GM18909 (cell line): ENCODE measurements around the gene PLSCR4.
A peak's percentile ranks its signal among the peaks of the same experiment; 100 is the strongest.
"Not testable (repeated sequence)": the region's sequence is repeated elsewhere in the genome, so short reads cannot be mapped to it uniquely, and the experiment has no call there.

Experiments used
- ATAC-seq: cut with Tn5 transposase; IDR thresholded peaks from one replicate; pipeline ENCODE4 v1.9.1; 2021; ENCODE audit warnings: mild to moderate bottlenecking; ENCODE audit not compliant: unreplicated experiment, poor library complexity

PLSCR4 gene

DNA sequence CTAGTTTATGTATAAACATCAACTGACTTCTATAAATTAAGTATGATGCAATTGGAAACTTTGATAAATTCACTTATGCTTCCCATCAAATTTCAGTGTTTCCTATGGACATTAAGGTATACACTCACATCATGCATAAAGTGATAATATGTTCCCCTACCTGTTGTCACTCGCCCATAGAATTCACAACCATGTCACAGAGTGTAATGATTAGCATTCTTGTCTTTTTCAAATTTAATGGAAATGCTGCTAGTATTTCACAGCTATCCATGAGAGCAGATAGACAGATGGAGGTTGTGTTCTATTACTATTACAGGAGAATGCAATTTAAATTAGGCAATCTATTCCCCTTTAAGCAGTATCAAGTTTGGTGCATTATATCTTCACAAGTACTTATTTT lies 984 bp downstream of the PLSCR4 start:
- ATAC-seq = no peak

DNA sequence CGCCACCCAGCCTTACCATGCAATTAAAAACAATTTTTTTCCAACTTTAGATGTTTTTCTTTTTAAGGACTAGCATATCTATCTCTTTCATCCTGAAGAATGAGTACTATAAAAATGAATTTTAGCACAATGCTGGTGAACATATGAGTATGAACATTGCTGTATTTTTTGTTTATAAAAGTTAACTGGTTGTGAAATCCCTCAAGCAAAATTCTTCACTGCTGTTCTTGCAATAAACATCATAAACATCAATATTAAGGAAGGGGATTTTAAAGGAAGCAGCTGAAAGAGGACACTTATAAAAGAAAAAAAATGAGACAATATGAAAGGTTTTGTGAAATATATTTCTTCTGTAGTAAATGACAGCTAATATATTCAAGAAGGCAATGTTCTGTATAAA lies 3.0 kb downstream of the PLSCR4 start:
- ATAC-seq = no peak

DNA sequence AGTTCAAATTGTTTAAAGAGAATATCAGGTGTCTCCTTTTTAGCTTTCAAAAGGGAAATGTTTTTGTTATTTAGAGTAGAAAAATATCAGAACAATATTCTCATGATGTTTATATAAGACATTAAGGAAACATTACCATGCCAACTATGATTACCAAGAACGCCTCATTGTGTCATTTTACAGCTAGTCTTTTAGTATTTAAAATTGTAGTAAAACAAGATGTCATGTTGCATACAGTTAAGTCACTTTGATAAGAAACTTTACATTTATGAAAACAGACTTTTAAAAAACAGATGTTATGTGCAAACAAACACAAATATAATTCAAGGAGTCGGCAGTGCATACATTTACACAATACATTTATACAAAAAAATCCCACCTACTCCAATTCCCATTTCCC lies 4.4 kb downstream of the PLSCR4 start:
- no peak for ATAC-seq

DNA sequence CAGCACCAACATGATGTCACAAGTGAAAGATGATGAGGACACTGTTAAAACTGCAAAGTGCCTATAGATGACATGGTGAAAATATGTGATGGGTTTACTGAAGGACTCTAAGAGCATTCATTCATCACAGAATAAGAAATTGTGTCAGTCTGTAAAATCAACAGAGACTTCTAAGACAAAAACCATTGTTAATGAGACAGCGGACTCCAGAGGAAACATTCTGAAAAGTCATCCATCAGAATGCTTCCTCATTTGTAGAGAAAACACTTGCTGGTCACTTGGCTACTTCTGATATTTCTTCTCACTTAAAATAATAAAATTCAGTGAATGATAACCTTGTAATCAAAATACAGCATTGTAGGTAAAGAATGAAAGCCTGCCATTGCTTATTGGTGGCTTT lies 7.3 kb downstream of the PLSCR4 start:
- no peak for ATAC-seq

DNA sequence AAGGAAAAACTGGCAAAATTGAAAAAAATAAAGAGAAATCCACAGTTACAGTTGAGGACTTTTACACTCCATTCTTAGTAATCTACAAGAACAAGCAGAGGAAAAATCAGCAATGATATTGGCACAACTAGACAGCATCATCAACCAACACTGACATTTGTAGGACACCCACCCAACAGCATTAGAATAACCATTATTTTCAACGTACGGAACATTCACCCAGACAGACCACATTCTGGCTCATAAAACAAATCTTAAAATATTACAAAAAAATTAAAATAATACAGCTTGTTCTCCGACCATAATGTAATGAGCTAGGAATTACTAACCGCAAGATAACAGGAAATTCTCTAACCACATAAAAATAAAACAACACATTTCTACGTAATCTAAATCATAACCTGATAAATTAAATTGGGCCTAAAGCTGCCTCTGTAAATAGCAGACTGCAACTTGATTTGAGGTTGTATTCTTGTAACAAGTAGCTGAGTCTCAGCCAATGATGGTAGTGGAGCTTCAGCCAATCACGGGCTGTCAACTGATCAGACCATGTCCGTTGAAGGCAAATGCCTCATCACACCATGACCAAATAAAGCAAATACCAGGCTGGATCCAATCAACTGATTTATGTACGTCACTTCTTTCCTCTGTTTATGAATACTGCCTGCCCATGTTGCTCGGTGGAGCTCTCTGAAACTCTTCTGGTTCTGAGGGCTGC lies 9.2 kb downstream of the PLSCR4 start:
- ATAC-seq = no peak

DNA sequence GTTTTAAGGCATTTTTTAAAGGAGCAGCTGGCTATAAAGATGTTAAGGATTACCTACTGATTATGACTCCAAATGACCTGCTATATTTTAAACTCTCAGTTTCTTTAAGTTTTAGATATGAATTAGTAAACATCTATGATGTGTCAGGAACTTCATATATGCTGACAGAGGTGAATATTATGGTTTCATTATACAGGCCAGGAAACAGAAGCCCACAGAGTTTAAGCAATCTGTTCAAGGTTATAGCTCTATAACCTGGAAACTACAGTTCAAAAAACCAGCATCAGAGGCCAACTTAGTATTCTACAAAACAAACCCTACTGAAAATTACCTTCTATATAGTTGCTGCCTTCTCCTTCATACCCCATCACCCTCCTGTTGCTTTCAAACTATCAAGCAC lies 17.4 kb downstream of the PLSCR4 start:
- ATAC-seq = no peak

DNA sequence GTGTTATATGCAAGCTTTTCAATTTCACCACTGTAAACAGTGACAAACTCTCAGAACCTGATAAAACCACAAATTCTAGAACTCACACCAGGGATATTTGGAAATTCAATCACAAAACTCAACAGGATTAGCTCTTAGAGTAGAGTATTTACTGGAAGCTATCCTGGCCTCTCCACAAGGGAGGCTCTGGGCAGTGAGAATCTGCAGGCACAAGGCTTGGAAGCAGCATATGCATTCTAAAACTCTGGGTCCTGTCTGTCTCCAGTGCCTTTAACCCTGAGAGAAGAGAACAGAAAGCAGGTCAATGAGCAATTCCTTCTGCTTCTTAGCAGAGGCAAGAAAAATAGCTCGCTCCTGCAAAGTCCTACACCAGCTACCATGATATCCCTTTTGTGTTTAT lies 23.4 kb downstream of the PLSCR4 start:
- no peak for ATAC-seq

DNA sequence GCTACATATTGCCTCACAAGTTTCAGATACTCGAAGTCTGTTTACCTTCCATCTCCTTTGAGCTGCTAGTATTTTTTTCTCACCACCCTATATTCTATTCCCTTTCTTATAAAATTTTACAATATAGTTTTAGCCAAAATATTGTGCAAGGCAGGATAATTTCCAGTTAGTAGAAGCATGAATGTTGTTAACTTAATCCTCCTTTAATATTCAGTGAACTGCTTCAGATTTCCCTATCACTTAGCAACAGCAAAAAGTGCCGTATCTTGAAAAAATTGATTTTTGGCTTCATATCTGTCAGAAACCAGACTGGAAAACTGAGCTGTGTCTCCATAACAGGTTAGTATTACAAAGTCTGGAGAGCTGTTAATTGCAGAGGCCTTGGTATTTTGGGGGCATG lies 24.0 kb downstream of the PLSCR4 start:
- ATAC-seq = no peak

DNA sequence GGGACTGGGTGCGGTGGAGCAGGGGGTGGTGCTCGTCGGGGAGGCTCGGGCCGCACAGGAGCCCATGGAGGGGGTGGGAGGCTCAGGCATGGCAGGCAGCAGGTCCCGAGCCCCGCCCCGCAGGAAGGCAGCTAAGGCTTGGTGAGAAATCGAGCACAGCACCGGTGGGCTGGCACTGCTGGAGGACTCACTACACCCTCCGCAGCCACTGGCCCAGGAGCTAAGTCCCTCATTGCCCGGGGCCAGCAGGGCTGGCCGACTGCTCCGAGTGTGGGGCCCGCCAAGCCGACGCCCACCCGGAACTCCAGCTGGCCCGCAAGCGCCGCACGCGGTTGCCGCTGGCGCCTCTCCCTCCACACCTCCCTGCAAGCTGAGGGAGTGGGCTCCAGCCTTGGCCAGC lies 25.4 kb downstream of the PLSCR4 start:
- ATAC-seq = not testable (repeated sequence)

DNA sequence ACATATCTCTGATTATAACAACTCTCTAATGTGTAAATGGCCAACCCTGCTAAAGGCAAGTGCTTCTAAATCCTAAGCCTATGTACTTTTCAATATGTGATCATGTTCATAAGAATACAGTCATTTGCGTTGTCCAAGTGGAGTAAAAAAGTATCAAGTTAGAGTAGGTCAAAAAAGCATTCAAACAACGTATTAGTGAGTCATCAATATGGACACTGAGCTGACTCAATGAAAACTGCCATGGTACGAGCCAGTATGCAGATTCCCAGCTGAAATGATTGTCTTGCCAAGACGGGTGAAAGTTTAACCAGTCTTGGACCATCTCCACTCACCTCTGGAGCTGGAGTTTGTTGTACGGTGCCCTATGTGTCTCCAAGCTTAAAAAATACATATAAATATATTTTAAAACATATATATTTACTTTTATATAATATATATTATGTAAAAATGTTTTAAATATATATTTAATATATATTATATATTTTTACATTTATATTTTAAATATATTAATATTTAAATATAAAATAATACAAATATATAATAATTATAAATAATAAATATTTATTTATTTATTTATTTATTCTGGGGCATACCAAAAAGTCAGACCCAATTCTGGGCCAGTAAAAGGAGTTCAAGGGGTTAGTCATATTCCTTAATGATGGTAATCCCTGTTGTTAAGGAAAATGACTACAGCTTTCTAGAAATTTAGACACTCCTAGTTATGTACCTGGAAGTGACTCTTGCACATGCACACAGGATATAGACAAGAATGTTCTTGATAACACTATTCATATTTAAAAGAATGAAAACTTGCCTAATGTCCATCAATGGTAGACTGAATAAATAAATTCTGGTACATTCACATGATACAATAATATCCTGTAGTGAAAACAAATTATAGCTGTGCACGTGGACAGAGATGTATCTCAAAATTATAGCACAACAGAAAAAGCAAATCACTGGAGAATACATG lies 27.2 kb downstream of the PLSCR4 start:
- no peak for ATAC-seq

DNA sequence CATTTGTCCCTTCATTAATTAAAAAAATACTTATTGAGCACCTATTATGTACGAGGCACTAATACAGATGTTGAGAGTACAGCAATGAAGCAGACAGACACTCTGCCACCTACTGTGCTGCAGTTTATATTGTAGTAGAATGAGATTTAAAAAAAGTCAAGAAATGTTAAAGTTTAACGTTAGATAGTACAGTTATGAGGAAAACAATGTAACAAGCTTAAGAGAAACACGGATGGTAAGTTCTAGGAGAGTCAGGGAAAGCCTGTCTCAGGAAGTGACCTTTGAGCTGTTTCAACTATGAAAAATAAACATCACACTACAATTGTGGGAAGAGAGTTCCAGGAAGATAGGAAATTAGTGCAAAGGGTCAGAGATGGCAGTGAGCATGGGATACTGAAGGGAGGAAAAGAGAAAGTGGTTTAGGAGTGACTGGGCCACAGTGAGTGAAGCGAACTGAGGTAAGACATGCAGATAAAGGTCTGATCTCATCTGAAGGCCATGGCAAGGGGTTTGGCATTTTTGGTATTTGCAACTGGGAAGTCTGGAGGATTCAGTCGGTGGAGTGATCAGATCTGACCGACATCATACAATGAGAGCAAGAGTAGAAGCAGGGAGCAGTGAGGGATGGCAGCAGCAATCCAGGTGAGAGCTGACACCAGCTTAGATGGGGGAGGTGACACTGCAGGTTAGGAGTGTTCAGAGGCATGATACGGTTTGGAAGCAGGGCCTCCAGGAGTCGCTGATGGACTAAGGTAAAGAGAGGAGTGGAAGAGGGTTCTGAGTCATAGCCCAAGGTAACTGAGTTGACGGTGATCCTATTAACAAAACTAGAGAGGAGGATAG lies 28.5 kb downstream of the PLSCR4 start:
- ATAC-seq = no peak

DNA sequence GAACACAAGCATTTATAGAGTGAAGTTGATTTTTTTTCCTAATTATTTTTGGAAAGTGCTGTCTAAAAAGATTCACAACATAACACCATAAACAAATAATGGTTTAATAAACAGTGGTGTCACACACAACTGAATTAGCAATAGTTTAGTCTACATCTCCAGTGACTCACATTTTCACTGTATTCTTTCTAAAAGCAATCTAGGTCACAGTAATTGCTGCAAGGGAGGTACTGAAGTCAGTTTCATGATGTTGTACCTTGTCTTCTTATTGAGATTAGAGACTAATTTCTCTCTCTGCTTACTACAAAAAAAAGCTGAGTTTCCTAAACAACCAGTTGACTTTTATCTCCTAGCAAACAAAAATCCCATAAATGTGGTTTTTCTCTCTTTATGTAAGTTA lies 29.6 kb downstream of the PLSCR4 start:
- ATAC-seq = no peak

DNA sequence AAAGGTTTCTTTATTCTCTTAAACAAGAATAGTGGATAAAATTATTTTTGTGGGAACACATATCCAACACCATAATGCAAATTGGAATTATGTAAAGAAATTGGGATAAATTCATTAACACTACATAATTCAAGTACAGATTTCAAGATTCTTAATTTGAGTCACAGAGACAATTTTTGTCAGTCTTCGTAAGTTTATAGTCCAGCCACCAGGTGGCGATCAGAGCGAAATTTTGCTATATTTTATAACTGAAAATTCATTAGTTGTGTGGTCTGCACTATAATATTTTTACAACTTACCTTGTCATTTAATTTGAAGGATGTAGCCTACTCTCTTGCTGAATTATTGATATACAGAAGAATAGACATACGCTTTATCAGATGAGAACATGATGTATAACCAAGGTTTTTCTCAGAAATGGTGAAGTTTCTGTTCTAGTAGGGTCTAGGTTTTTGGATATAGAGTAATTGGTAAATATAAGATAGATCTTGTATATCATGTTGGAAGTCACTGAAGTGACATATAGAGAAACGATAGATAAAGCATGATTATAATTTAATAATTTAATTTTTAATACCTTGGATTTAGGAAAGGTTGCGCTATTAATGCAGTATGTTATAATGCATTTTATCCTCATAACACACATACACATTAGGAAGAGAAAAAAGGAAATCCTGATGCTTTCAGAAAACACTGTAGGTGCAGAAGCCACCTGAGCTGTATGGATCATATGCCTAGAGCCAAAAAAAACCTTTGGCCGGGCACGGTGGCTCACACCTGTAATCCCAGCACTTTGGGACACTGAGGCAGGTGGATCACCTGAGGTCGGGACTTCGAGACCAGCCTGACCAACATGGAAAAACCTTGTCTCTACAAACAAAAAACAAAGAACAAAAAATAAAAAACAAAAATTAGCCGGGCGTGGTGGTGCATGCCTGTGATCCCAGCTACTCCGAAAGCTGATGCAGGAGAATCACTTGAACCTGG lies 31.7 kb downstream of the PLSCR4 start:
- ATAC-seq = peak; percentile 56

DNA sequence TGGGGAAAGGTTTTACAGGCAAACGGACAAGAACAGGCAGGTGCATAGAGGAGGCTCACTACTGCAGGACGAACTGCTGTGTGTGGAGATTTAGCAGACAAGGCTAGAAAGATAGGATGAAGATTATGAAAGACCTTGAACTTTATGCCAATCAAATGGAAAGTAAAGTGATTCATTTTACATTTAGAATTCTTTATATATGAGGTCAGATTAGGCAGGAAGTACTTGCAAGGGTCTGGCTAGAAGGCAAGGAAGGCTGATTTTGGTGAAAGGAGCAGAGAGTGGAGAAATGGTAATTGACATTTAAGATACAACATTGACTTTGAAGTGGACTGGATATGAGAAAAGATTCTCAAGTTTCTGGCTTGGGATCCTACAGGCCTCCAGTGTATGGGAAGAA lies 33.6 kb downstream of the PLSCR4 start:
- ATAC-seq = no peak

DNA sequence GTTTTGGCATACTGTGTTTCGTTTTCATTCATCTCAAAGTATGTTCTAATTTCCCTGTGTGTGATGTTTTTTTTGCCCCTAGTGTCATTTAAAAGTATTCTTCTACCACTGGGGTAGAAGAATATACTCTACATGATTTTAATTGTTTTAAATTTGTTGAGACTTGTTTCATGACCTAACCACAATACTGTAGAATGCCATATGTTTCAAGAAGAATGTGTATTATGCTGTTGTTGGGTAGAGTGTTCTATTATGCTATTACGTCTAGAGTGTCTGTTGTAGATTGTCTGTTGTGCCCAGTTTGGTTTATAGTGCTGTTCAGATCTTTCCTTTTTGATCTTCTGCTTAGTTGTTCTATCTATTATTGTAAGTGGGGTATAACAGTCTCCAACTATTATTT lies 36.4 kb downstream of the PLSCR4 start:
- no peak for ATAC-seq

DNA sequence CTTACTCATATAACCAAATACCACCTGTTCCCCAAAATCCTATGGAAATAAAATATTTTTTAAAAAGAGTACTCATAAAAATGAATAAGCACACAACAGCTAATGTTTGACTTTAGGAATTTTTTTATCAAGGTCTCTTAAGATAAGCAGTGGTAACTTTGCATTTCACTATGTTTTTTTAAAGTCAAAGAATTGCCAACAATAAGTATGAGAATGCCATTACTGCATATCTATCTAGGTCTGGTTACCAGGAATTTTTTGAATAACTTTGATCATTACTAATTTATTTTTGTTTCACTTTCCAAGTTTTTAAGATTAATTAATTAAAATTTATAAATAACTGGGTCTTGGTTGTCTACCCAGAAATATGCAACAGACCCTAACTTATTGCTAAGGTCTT lies 41.5 kb downstream of the PLSCR4 start:
- ATAC-seq = no peak

DNA sequence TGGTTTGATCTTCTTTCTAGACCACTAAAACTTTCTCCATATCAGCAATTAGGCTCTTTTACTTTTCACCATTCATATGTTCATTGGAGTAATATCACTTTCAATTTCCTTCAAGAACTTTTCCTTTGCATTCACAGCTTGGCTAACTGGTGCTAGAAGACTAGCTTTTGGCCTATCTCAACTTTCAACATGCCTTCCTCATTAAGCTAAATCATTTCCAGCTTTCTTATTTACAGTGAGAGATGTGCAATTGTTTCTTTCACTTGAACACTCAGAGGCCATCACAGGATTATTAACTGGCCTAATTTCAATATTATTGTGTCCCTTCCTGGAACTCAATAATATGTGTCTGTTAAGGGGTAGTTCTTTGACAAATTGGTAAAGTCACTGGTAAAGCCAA lies 47.1 kb downstream of the PLSCR4 start:
- no peak for ATAC-seq

DNA sequence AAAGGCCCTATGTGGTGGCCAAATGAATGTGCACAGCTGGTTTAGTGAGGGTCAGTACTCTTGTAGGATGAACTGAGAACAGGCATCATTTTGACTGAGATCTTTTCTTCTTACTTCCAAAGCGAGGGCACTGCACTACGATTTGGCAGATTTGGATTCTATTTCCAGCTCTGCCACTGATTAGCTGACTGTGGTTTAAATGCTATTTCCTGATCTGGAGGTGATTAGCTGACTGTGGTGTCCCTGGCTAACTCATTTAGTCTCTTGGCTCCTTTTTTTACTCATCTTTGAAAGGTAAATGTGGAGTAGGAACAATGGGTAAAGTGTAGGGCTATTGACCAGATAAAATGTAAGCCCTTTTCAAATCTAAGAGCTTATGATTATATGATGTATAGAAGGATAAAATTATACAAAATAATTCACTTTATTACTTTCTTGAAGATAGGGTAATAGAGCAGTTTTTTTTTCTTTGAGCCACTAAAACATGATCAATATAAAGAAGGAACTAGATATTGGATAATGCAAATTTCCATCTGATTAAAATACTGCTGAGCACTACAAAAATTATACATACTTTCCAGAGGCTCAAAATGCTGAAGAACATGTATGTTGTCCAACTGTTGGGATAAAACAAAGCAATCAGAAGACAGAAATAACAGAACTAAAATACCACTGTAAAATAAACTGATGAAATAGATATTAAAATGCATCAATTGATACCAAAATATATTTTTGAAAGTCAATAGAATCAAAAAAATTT lies 50.3 kb downstream of the PLSCR4 start:
- ATAC-seq = no peak

DNA sequence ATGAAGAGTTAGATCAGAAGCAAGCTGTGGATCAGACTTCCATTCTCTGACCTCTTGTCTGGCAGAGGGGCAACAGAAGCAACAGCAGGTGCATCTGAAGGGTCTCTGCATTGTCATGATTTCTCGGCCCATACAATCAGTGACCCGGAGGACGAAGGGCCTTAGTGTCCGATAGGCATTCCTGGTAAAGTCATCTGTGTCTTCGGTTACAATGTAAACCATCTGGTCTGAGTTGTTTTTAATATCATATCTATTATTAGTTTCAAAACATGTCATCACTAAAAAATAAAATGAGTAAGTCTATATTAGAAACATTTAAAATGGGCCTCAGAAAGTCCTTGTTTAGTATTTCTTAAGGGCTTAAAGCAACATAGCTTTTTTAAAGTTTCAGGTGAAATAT lies 51.1 kb downstream of the PLSCR4 start:
- ATAC-seq = no peak
